ENCODE data around the gene DHCR24. TPM values are rescaled to one million over a fixed set of nuclear protein-coding genes. Genes with fewer than 3 reads are reported as not detected.

Gene DHCR24
- total RNA-seq, 1 donor from 2014 or later = 258 TPM

- no peak overlapping the region for H3K4me3 ChIP-seq (ENCODE audit: low read depth, low read length)
- TF ChIP-seq CTCF (conservative IDR thresholded peaks at IDR 0.05; ENCODE audit: low read depth, low read length) = no peak
- peak; percentile 59 for DNase-seq (ENCODE audit: low read depth)
Measured at GRCh38 chr1:54850069-54850730, 36.8 kb downstream of the DHCR24 start.

- no peak for DNase-seq (ENCODE audit: low read depth)
- no peak for TF ChIP-seq CTCF (conservative IDR thresholded peaks at IDR 0.05; ENCODE audit: low read depth, low read length)
- no peak overlapping the region for H3K4me3 ChIP-seq (ENCODE audit: low read depth, low read length)
Measured at GRCh38 chr1:54849219-54850068, 37.6 kb downstream of the DHCR24 start.

- DNase-seq (ENCODE audit: low read depth) = no peak
- peak; percentile 23 for TF ChIP-seq CTCF (conservative IDR thresholded peaks at IDR 0.05; ENCODE audit: low read depth, low read length)
- no peak overlapping the region for H3K4me3 ChIP-seq (ENCODE audit: low read depth, low read length)
Measured at GRCh38 chr1:54848134-54848948, 38.7 kb downstream of the DHCR24 start.

GRCh38 chr1:54846716-54847284 lies 40.2 kb downstream of the DHCR24 start:
- no peak for DNase-seq (ENCODE audit: low read depth)
- no peak for TF ChIP-seq CTCF (conservative IDR thresholded peaks at IDR 0.05; ENCODE audit: low read depth, low read length)
- no peak overlapping the region for H3K4me3 ChIP-seq (ENCODE audit: low read depth, low read length)

- DNase-seq (ENCODE audit: low read depth) = no peak
- TF ChIP-seq CTCF (conservative IDR thresholded peaks at IDR 0.05; ENCODE audit: low read depth, low read length) = no peak
- no peak overlapping the region for H3K4me3 ChIP-seq (ENCODE audit: low read depth, low read length)
Measured at GRCh38 chr1:54846301-54846700, 40.7 kb downstream of the DHCR24 start.

GRCh38 chr1:54845772-54846171 lies 41.2 kb downstream of the DHCR24 start:
- DNase-seq (ENCODE audit: low read depth) = no peak
- no peak overlapping the region for H3K4me3 ChIP-seq (ENCODE audit: low read depth, low read length)
- TF ChIP-seq CTCF (conservative IDR thresholded peaks at IDR 0.05; ENCODE audit: low read depth, low read length) = no peak
